GM19025 (cell line): Measurements from ENCODE around the gene NLGN2.

Source experiments
- ATAC-seq: cut with Tn5 transposase; IDR thresholded peaks from one replicate; pipeline ENCODE4 v1.9.1; 2021; ENCODE audit warnings: mild to moderate bottlenecking, low read depth, moderate library complexity; ENCODE audit not compliant: unreplicated experiment

The NLGN2 gene

DNA sequence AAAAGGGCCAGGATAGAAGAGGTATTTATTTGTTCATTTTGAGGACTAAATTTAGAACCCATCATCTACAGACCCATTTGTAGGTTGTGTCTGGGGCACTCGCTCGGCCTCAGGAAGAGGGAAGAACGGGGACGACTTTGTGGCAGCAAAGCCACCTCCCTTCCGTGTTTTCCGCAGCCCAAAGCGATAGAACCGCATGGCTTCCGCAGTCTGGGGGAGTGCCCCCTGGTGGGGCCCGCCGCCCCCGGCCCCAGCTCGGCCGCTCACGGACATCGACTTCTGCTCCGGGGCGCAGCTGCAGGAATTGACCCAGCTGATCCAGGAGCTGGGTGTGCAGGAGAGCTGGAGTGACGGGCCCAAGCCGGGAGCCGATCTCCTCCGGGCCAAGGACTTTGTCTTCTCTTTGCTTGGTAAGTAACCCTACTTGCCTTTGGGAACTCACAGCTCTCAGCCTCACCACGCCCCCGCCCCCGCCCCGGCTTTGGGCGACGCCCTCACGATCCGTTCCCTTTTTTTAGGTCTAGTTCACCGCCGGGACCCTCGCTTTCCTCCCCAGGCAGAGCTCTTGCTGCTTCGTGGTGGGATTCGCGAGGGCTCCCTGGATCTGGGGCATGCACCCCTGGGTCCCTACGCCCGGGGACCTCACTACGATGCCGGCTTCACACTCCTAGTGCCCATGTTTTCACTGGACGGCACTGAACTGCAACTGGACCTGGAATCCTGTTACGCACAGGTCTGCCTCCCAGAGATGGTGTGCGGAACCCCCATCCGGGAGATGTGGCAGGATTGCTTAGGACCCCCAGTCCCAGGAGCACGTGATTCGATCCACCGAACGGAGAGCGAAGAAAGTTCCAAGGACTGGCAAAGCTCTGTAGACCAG lies 28.3 kb downstream of the NLGN2 start:
- ATAC-seq, result peak; percentile 9

DNA sequence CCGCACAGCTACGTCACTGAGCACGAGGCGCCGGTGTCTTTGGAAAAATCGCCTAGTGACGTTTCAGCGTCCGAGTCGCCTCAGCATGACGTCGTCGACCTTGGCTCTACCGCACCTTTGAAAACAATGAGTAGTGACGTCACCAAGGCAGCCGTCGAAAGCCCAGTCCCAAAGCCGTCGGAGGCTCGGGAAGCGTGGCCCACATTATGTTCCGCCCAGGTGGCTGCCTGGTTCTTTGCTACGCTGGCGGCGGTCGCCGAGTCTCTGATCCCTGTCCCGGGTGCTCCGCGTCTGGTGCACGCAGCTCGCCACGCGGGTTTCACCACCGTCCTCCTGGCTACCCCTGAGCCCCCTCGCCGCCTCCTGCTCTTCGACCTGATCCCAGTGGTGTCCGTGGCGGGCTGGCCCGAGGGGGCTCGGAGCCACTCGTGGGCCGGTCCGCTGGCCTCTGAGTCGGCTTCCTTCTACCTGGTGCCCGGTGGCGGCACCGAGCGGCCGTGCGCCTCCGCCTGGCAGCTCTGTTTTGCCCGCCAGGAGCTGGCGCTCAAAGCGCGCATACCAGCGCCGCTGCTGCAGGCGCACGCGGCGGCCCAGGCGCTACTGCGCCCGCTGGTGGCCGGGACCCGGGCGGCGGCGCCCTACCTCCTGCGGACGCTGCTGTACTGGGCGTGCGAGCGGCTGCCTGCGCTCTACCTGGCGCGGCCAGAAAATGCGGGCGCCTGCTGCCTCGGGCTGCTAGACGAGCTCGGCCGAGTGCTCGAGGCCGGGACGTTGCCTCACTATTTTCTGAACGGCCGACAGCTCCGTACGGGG lies 29.1 kb downstream of the NLGN2 start:
- ATAC-seq, result peak; percentile 42

DNA sequence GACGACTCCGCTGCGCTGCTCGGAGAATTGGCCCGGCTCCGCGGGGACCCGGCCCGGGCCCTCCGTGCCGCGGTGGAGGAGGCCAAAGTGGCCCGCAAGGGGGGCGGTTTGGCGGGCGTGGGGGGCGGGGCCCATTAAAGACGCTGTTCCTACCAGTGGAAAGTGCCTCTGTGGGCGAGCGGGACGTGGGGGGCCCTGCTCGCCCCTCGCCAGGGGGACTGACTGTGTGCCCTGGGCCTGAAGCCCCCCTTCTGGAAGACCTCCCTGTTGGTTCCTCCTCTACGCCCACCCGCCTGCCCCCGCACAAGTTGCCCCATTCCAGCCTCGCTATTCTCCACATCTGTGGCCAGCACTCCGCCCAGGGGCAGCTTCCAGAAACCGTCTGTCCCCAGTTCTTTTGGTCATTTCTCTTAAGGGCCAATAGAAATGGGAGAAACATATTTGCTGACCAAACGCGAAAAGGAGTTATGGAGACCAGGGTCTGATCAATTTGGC lies 29.8 kb downstream of the NLGN2 start:
- no peak for ATAC-seq

DNA sequence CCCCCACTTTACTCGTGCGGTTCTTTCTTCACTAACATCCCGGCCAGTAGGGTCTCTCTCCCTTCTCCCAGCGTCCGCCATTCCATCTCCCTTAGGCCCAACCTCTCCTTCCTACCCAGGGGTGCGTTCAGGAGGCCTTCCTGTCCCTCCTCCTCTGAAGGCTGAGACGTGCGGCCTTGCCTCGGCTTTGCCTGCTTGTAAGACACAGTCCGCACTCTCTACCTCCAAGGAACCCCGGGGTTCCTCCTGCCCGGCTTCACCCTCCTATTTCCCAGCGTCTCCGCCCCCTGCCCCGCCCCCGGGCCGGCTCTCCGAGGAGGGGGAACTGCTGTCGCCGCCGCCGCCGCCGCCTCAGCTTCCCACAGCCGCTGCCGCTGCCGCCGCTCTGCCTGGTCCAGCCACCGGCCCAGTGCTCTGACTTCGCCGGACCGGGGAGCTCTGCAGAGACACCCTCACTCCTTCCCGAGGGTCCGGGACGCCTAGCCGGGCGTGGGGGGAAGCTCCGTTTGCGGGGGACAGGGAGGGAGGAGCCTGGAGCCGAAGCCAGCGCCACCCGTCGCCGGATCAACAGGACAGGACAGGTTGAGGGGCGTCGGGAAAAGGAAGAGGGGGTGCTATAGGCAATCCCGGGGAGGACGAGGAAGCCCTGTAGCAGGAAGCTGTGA lies 30.4 kb downstream of the NLGN2 start:
- no peak for ATAC-seq

DNA sequence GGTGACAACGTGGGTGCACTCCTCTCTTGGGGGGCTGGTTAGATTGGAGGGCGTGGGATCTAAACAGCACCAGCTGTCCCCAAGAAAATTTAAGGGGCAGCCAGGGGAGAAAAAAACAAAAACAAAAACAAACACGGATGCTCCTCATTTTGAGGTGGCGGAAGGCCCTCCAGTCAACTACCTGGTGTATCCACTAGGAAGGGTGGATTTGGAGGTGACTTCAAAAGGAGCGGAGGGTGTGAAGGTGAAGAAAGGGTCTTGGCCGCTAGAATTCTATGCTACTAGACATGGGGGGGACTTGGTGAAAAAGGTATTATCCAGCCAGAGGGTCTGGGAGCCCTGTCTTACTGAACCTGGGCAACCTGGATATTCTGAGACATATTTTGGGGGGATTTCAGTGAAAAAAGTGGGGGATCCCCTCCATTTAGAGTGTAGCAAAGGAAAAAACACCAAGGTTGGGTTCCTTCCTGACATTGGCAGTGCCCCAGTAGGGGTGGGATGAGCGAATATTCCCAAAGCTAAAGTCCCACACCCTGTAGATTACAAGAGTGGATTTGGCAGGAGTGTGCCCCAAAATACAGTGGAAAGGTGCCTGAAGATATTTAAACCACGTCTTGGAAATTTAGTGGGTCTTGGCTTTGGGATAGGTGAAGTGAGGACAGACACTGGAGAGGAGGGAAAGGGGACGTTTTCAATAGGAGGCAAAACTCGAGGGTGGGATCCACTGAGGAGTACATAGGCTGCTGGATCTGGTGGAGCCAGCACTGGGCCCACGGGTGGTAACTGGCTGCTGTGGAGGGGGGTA lies 31.2 kb downstream of the NLGN2 start:
- ATAC-seq, result no peak

DNA sequence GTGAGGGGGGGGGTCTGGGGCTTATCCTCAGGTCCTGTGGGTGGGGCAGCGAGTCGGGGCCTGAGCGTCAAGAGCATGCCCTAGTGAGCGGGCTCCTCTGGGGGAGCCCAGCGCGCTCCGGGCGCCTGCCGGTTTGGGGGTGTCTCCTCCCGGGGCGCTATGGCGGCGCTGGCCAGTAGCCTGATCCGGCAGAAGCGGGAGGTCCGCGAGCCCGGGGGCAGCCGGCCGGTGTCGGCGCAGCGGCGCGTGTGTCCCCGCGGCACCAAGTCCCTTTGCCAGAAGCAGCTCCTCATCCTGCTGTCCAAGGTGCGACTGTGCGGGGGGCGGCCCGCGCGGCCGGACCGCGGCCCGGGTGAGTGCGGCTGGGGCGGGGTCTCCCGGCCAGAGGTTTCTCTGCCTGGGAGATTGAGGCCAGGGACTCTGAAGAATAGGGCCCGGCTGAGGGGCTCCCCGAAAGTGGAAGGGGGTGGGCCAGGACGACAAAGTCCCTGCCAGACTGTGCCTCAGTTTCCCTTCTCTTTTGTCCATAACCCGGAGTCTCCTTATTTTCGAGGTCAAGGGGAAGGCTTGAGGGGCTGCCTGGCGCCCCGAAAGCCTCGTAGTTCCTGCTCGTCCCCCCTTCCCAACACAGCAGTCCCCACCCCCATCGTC lies 31.9 kb downstream of the NLGN2 start, which contains the start of gene FGF11:
TSS of gene FGF11 (plus strand) at position 51 of the 651 bp plus-strand sequence. CDS start at position 160, 109 bp downstream.
- ATAC-seq, result no peak

DNA sequence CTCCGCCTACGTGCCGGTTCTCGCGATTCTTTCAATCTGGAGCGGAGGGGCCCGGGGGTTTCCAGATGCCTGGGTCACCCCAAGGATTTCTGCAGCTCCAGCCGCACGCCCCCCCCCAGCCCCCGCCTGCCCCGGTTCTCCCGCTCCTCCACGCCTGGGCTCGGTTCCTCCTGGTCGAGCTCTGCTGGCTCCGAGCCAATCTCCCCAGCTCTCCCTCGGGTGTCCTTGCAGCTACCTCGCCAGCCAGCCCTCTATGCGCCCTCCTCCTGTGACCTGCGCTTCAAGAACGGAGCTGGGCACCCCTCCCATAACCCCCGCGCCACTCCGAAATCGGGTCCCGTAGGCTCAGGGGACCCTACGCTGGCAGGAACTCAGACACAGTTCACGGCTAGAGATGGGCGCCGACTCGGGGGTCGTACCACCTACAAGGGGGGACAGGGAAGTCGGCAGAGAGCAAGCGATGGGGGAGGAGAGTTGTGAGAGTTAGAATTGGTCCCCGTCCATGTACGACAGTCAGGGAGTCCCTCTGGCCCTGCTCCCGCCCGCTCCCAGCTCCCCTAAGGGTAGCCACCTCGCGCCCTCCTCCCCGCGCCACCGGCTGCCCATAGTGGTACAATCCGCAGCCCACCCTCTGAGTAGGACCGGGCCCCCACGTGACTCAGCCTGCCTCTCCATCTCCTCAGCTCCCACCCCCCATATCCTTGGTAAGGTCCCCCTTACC lies 32.6 kb downstream of the NLGN2 start:
- ATAC-seq, result no peak

DNA sequence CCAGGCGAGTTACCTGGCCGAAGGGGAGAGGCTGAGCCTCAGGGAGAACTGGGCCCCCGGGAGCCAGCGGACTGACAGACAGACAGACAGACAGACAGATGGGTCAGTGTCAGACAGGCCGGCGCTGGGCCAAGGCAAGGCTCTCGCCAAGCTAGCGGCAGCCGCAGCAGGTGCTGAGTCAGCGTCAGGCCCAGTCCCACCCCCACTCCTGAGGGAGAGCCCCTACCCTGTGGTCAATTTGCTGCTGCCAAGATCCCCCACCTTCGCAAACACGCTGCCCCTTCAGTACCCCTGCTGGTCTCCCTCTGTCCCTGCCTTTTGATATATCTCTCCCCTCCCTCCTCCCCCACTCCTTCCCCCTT lies 33.2 kb downstream of the NLGN2 start:
- ATAC-seq, result no peak

DNA sequence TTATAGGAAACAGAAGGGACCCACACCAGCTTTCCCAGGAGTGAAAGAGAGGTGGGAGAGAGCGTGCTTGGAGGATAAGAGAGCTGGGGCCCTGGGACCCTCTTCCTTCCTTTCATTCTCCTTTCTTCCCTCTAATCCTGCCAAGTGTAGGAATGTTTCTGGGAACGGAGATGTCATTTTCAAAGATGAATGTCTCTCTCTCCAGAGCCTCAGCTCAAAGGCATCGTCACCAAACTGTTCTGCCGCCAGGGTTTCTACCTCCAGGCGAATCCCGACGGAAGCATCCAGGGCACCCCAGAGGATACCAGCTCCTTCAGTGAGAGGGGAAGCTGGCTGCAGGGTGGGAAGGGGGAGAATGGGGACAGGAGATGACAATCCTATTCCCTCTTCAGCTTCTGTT lies 33.6 kb downstream of the NLGN2 start:
- no peak for ATAC-seq

DNA sequence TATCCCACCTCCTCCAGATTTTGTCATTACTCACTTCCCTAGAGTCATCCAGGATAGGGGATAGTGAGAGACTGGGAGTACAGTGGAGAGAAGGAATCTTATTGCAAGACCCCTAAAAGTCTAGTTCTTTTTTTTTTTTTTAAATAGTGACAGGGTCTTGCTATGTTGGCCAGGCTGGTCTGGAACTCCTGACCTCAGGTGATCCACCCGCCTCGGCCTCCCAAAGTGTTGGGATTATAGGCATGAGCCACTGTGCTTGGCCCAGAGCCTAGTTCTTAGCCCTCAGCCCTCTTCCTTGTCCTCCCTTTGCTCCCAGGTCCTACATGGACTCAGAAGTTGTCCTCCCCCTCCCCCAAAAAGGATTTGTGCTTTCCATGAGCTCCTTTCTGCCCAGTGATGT lies 34.5 kb downstream of the NLGN2 start:
- ATAC-seq, result no peak

DNA sequence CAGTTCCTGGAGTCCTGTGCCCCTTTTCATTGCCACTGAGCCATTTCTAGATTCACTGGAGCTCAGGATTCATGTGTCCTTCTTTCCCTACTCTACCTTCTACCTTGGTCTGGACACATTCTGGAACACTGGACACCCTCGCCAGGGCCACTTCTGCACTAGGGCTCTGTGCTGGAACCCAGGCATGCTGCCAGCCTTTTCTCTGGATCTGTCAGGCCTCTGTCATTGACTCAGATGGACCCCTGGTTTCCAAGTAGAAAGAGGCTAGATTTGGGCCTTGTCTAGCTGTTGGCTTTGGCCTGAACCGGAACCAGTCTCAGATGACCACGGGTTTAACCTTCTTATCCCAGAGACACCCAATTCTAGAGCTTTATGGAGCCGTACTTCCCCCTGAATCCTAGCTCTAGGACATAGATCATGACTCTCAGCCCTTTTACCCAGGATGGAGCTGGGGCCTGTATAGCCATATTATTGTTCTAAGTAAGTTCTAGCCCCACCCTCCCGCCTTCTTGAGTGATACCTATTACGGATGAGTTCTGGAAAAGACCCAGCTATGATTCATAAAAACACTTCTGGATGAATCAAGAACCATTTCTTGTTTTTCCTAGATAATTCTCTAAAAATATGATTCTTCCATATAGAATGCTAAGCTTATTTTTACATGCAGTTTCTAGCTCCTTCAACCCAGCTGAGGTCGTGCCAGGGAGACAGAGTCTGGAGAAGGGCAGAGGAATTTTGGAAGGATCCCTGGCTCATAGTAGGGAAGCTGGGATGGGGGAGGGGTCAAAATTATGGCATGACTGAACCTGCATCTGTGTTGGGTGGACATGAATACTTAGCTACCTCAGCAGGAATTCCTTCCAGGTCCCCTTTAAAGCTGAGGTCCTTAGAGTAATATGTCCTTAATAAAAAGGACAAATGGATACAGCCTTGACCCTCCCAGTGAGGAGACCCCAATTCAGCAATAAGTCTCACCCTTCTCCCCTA lies 36.1 kb downstream of the NLGN2 start:
- no peak for ATAC-seq

DNA sequence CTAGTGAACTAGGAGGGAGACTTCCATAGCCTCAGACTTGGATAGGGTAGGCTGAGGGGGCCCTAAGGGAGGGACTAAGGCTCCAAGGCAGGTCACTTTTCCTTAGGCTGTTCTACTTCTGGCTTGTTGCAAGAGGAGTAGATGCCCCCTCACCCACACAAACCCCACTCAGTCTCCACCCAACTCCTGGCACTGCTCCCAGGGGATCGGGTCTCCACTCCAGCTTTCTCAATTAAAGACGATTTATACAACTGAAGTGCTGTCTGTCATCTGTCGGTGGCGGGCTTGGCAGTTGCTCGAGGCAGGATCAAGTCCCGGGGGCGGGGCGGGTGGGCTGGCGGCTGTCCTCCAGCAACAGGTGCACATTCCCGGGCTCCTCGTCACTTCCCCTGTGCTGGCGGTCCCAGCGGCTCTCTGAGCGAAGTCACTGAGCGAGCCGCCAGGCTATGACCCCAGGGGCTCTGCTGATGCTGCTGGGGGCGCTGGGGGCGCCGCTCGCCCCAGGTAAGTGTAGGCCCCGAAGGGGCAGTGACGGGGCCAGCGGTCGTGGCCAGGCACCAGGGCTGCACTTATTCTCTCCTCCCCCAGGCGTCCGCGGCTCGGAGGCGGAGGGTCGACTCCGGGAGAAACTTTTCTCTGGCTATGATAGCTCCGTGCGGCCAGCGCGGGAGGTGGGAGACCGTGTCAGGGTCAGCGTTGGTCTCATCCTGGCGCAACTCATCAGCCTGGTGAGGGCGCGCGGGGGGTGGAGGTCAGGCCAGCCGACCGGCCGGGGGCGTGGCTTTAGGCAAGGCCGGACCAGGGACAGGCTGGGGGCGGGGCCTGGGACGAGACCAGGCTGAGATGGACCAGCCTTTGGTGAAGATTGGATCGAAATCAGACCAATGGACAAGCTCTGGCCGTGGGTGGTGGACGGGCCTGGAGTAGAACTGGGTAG lies 37.3 kb downstream of the NLGN2 start, which contains the start of gene CHRNB1:
TSS of gene CHRNB1 (plus strand) at position 380 of the 937 bp plus-strand sequence. CDS start at position 447, 67 bp downstream.
- ATAC-seq, result no peak

DNA sequence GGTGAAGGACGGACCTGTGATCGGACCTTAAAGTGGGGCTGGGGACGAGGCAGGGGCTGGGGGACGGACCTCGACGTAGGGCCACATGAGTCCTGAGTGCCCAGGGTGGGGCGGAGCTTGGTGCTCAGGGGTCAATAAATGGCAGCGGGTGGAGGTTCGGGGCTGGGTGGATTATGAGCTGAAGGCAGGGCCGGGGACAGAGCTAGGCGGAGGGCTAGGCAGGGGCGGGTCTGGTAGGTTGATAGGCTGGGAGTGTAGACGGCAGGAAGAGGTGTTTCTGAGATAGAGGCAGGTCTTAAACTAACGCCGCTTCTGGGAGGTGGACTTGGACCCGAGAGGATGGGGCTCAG lies 37.9 kb downstream of the NLGN2 start:
- ATAC-seq, result no peak

DNA sequence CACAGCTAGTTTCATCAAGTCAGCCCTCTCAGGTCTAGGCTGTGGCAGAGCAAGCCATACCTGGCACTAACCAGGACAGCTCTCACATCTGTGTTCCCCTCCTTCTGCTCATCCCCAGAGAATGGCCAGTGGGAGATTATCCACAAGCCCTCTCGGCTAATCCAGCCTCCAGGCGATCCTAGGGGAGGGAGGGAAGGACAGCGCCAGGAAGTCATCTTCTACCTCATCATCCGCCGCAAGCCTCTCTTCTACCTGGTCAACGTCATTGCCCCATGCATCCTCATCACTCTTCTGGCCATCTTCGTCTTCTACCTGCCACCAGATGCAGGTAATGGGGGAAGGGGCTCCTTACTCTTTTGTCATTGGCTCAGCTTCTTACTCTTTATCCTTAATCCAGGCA lies 40.8 kb downstream of the NLGN2 start:
- ATAC-seq, result no peak

DNA sequence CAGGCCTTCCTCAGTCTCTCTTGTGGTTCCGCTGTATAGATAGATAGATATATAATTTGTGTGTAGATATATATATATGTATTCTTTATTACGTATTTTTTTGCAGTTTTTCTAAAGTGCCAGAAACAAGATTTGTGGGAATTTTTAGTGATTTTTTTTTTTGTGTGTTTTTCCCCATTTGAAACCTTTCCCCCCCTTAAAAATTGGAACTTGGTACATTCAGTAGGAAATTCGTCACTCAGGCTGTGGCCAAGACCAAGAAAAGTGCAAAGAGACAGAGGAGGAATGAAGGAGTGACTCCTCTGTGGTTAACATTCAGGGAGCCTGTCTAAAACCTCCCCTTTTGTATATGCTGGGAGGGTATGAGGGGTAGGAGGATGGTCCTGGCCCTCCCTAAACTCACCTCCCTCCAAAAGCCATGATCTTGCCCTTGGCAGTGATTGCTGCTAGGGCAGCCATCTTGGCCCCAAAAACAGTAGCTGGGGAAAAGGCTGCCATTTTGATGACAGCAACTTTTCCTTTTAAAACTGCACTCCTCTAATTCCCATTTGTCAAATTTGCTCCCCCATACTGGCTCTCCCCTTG lies 52.4 kb downstream of the NLGN2 start:
- no peak for ATAC-seq
